Lower lobe of right lung (tissue), 2 donors: ENCODE results near the gene SLC6A11. TPM values are rescaled to one million over a fixed set of nuclear protein-coding genes. Genes with fewer than 3 reads are reported as not detected.

Experiments used
- ATAC-seq, 2 donors: fragments of 200-7000 bp; cut with Tn5 transposase; one replicate each; pipeline ENCODE4 v1.9.1; 2020 to 2022; ENCODE audit warnings: mild to moderate bottlenecking in 2 of 2, moderate library complexity in 2 of 2
- DNase-seq: peaks from one replicate; pipeline ENCODE4 v3.0.0-alpha.2; 2020
- H3K27ac ChIP-seq: fragments of 200-600 bp; one replicate; pipeline ENCODE4 v1.8.0; 2022
- H3K27me3 ChIP-seq: fragments of 200-600 bp; one replicate; pipeline ENCODE4 v1.8.0; 2022; ENCODE audit warnings: low read depth
- H3K36me3 ChIP-seq: fragments of 200-600 bp; one replicate; pipeline ENCODE4 v1.8.0; 2022; ENCODE audit warnings: mild to moderate bottlenecking
- H3K4me1 ChIP-seq: fragments of 200-600 bp; one replicate; pipeline ENCODE4 v1.8.0; 2022
- H3K4me3 ChIP-seq: fragments of 200-600 bp; one replicate; pipeline ENCODE4 v1.8.0; 2022; ENCODE audit warnings: mild to moderate bottlenecking
- H3K9me3 ChIP-seq: fragments of 200-600 bp; one replicate; pipeline ENCODE4 v1.8.0; 2022
- CTCF ChIP-seq: fragments of 200-600 bp; IDR thresholded peaks from one replicate; pipeline ENCODE4 v1.8.0; 2022; ENCODE audit warnings: antibody characterized with exemption, mild to moderate bottlenecking
- intact Hi-C: fragments of 100-400 bp; cut with DNase I; formaldehyde crosslinking; loops from one replicate; pipeline ENCODE4 v1.11.0; 2022
- total RNA-seq: library from RNA; stranded (reverse); fragmentation: NEBNext Ultra II Directional; extraction: Animal tissue kit (Norgen Biotek cat#: 25700); gene quantifications from one replicate; pipeline ENCODE4 v1.2.1, GENCODE V29; 2021
- donor health status: DM: no; HTN: yes; CAD: no; lungs with severe emphysema.

SLC6A11 gene
- total RNA-seq, 1 donor from 2014 or later = not detected

- Histone ChIP-seq H3K9me3 (peaks cover 13% of the 10 kb centered on the region), H3K27ac (no peak overlapping the region), H3K27me3 (no peaks in the 10 kb centered on the region), H3K4me1 (no peaks in the 10 kb centered on the region), H3K4me3 (no peak overlapping the region), H3K36me3 (no peaks in the 10 kb centered on the region)
- TF ChIP-seq CTCF = no peak
- intact Hi-C loops = no loop called here
- no peak for ATAC-seq
- no peak for DNase-seq
These were observed 73.4 kb downstream of the SLC6A11 start for GRCh38 chr3:10889206-10889960.

- Histone ChIP-seq H3K27me3 (no peaks in the 10 kb centered on the region), H3K36me3 (no peaks in the 10 kb centered on the region), H3K27ac (no peak overlapping the region), H3K4me3 (no peak overlapping the region), H3K9me3 (peaks cover 13% of the 10 kb centered on the region), H3K4me1 (no peaks in the 10 kb centered on the region)
- ATAC-seq = no peak
- intact Hi-C loops = no loop called here
- no peak for DNase-seq
- no peak for TF ChIP-seq CTCF
These were observed 74.6 kb downstream of the SLC6A11 start for GRCh38 chr3:10890665-10891064.

- intact Hi-C loops = no loop called here
- H3K27me3 ChIP-seq = no peaks in the 10 kb centered on the region
- no peak for TF ChIP-seq CTCF
- DNase-seq (no peak), ATAC-seq (no peak)
- peaks cover 13% of the 10 kb centered on the region for H3K9me3 ChIP-seq
- H3K36me3 ChIP-seq = no peaks in the 10 kb centered on the region
- H3K27ac ChIP-seq = no peak overlapping the region
- H3K4me3 ChIP-seq = no peak overlapping the region
- no peaks in the 10 kb centered on the region for H3K4me1 ChIP-seq
These were observed 76.6 kb downstream of the SLC6A11 start for GRCh38 chr3:10892622-10893021.

GRCh38 chr3:10901296-10901945 is 85.4 kb downstream of the SLC6A11 start:
- intact Hi-C loops = no loop called here
- TF ChIP-seq CTCF = no peak
- H3K27me3 ChIP-seq = no peaks in the 10 kb centered on the region
- ATAC-seq (no peak), DNase-seq (no peak)
- H3K4me3 ChIP-seq = no peak overlapping the region
- no peaks in the 10 kb centered on the region for H3K4me1 ChIP-seq
- H3K27ac ChIP-seq = no peak overlapping the region
- H3K9me3 ChIP-seq = peaks cover 2% of the 10 kb centered on the region
- H3K36me3 ChIP-seq = no peaks in the 10 kb centered on the region

- Histone ChIP-seq H3K4me1 (no peaks in the 10 kb centered on the region), H3K4me3 (no peak overlapping the region), H3K27ac (no peak overlapping the region), H3K27me3 (peaks cover 4% of the 10 kb centered on the region), H3K9me3 (peaks cover 25% of the 10 kb centered on the region), H3K36me3 (no peaks in the 10 kb centered on the region)
- intact Hi-C loops = no loop called here
- no peak for TF ChIP-seq CTCF
- DNase-seq (no peak), ATAC-seq (no peak)
These were observed 91.2 kb downstream of the SLC6A11 start for GRCh38 chr3:10907262-10907661.
